ENCODE results near the gene OVCA2. TPM values are rescaled to one million over a fixed set of nuclear protein-coding genes. Genes with fewer than 3 reads are reported as not detected.

The OVCA2 gene
- total RNA-seq, 6 donors from 2014 or later: 20.1 to 56.1 (median 33.5) TPM

DNA sequence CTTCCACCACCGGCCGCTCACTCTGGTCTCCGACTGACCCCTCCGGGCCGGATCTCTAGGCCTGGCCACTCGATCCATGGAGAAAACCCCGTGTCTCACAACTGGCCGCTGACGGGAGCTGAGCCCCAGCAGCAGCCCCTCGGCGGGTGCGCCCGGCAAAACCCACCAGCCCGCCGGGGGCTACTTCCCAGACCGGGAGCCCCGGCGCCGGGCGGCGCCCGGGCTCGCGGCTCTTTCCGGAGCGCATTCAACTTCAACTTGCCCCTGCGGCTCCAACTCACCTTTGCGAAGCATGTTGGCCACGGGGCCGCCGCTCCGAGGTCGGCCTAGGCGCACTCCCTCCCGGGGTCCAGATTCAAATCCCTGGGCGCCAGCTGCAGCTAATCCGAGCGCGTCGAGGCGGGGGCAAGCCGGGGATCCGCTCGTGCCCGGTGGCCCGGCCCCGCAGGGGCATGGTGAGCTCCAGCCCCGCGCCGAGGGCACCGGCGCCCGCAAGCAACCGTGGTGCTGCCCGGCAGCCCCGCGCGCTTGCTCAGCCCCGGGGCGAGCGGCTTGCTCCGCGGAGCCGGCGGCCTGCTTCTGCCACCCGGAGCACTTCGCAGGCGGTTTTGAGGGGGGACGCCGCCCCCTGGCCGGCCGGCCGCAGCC, 17.1 kb upstream of the OVCA2 start:
- H3K9me3 ChIP-seq: no peaks in the 10 kb centered on the region
- H3K36me3 ChIP-seq: no peaks in the 10 kb centered on the region
- TF ChIP-seq EP300 (IDR thresholded peaks at IDR 0.05): no peak
- no peak for TF ChIP-seq POLR2AphosphoS5 (IDR thresholded peaks at IDR 0.05)
- TF ChIP-seq POLR2A (IDR thresholded peaks at IDR 0.05): peak in 1 of 4 donors; percentile 12
- DNase-seq (peak in 1 of 2 donors; percentile 86), ATAC-seq (ENCODE audit: low FRiP score in 2 of 2) (peak in 1 of 2 donors; percentile 1)
- peak overlapping the region; percentile 31 to 72 (median 58) for H3K4me3 ChIP-seq
- WGBS, 2 donors: 0 to 2% methylated on average over 25 to 31 of the region's 73 CpGs
- H3K27me3 ChIP-seq: peaks cover 0 to 26% (median 15%) of the 10 kb centered on the region in 4 donors
- H3K4me1 ChIP-seq: peaks cover 29 to 45% (median 37%) of the 10 kb centered on the region in 4 donors
- H3K27ac ChIP-seq: peak overlapping the region in 2 of 4 donors; percentile 56

DNA sequence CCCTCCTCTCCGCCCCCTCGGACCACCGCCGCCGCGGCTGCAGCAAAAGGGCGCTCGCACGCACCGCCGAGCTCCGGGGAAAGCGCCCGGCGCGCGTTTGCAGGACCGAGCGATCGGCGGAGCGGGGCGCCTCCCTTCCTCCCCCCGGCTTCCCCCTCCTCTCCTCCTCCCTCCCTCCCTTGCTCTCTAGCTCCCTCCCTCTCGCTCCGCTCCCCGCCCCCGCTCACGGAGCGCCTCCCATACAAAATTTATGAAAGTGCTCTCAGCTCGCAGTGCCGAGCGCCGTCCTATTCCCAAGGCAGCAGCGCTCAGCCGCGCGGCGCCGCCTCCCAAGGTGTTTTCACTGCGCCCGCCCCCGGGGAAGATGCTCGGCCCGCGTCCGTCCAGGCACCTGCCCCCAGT, 16.6 kb upstream of the OVCA2 start, which contains the start of gene RTN4RL1:
TSS of gene RTN4RL1 (minus strand) at position 115 of the 402 bp plus-strand sequence. CDS start 469 bp downstream, outside the sequence.
- DNase-seq (peak; percentile 77 to 92), ATAC-seq (ENCODE audit: low FRiP score in 2 of 2) (peak; percentile 36 to 74)
- H3K4me1 ChIP-seq: peaks cover 32 to 48% (median 38%) of the 10 kb centered on the region in 4 donors
- no peaks in the 10 kb centered on the region for H3K36me3 ChIP-seq
- H3K4me3 ChIP-seq: peak within 1 kb of the TSS; percentile 31 to 72 (median 58)
- peak within 1 kb of the TSS in 2 of 4 donors; percentile 56 for H3K27ac ChIP-seq
- H3K27me3 ChIP-seq: peaks cover 0 to 26% (median 15%) of the 10 kb centered on the region in 4 donors
- WGBS, 2 donors: 0 to 1% methylated on average over 3 to 26 of the region's 47 CpGs
- H3K9me3 ChIP-seq: no peaks in the 10 kb centered on the region
- TF ChIP-seq EP300 (IDR thresholded peaks at IDR 0.05) (no peak), POLR2A (IDR thresholded peaks at IDR 0.05) (peak in 2 of 4 donors; percentile 0 to 44)

DNA sequence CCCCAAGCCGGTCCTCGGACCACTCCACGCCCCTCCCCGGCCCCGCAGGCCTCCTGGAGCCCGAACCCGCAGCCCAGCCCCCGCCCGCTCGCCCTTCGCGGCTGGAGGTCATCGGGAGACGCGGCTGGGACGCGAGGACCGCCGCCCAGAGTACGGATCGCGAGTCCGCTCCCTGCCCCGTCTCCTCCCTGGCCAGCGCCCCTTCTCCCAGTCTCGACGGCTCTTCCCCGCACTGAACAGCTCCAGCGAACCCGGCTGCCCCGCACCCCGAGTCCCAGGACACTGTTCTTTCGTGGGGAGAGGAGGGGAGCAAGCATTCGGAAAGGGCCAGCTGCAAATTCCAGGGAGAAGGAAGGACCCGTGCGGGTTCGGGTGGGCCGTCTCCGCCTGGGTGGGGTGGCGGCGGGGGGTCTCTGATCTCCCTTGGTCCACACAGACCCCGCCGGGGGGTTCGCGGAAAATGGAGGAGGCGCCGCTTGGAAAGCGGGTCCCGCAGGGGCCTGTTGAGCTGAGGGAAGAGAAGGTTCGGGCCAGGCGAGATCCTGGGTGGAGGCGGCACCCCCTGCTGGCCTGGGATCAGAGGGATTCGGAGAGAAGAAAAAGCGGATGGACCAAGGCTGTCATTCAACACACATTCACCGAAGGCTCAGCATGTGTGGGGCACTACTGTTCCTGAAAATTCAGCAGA, 16.1 kb upstream of the OVCA2 start:
- H3K27ac ChIP-seq: peak overlapping the region in 2 of 4 donors; percentile 56
- peaks cover 32 to 53% (median 42%) of the 10 kb centered on the region in 4 donors for H3K4me1 ChIP-seq
- H3K9me3 ChIP-seq: no peaks in the 10 kb centered on the region
- WGBS, 2 donors: 0 to 1% methylated on average over 32 to 39 of the region's 55 CpGs
- peak; percentile 51 to 54 for ATAC-seq (ENCODE audit: low FRiP score in 2 of 2)
- H3K4me3 ChIP-seq: peak overlapping the region; percentile 31 to 72 (median 58)
- no peak for TF ChIP-seq EP300 (IDR thresholded peaks at IDR 0.05)
- TF ChIP-seq, protein P1, sequence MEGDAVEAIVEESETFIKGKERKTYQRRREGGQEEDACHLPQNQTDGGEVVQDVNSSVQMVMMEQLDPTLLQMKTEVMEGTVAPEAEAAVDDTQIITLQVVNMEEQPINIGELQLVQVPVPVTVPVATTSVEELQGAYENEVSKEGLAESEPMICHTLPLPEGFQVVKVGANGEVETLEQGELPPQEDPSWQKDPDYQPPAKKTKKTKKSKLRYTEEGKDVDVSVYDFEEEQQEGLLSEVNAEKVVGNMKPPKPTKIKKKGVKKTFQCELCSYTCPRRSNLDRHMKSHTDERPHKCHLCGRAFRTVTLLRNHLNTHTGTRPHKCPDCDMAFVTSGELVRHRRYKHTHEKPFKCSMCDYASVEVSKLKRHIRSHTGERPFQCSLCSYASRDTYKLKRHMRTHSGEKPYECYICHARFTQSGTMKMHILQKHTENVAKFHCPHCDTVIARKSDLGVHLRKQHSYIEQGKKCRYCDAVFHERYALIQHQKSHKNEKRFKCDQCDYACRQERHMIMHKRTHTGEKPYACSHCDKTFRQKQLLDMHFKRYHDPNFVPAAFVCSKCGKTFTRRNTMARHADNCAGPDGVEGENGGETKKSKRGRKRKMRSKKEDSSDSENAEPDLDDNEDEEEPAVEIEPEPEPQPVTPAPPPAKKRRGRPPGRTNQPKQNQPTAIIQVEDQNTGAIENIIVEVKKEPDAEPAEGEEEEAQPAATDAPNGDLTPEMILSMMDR (IDR thresholded peaks at IDR 0.05): peak; percentile 36 to 72 (median 68)
- H3K36me3 ChIP-seq: no peaks in the 10 kb centered on the region
- H3K27me3 ChIP-seq: peaks cover 0 to 26% (median 15%) of the 10 kb centered on the region in 4 donors
- DNase-seq: peak; percentile 75 to 86

DNA sequence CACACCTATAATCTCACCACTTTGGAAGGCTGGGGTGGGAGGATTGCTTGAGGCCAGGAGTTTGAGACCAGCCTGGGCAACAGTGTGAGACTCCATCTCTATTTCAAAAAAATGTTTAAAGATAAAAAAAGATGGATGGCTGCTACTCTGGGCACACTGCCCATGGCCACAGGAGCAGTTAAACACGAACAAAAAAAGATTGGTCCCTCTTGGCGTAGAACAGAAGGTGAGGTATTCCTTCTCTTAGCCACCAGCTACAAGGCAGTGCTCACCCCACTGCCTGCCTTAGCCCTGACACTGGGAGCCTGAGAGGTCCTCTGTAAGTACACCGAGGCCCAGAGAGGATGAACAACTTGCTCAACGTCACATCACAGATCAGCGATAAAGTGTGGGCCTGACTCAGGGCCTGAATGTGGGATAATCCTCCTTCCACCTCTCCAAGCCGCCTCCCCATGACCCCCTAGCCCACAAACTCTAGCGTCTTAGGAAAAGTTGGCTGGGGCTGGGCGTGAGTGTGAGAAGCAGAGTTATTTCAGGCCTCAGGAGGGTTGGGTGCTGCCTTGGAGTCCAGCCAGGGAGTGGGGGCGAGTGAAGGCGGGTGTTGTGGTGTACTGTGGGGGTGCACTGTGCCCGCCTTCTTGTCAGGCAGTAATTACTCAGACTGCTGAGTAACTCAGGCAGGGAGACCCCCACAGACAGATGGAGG, 14.1 kb upstream of the OVCA2 start:
- H3K36me3 ChIP-seq: no peaks in the 10 kb centered on the region
- DNase-seq (no peak), ATAC-seq (ENCODE audit: low FRiP score in 2 of 2) (no peak)
- H3K27ac ChIP-seq: no peak overlapping the region
- WGBS, 2 donors: 63 to 70% methylated on average over 11 of the region's 11 CpGs
- peaks cover 47 to 61% (median 50%) of the 10 kb centered on the region in 4 donors for H3K4me1 ChIP-seq
- TF ChIP-seq POLR2AphosphoS5 (IDR thresholded peaks at IDR 0.05) (no peak), EP300 (IDR thresholded peaks at IDR 0.05) (no peak), POLR2A (IDR thresholded peaks at IDR 0.05) (no peak)
- TF ChIP-seq, protein P1 (IDR thresholded peaks at IDR 0.05): no peak
- no peak overlapping the region for H3K4me3 ChIP-seq
- H3K9me3 ChIP-seq: no peaks in the 10 kb centered on the region
- H3K27me3 ChIP-seq: peaks cover 0 to 26% (median 15%) of the 10 kb centered on the region in 4 donors

DNA sequence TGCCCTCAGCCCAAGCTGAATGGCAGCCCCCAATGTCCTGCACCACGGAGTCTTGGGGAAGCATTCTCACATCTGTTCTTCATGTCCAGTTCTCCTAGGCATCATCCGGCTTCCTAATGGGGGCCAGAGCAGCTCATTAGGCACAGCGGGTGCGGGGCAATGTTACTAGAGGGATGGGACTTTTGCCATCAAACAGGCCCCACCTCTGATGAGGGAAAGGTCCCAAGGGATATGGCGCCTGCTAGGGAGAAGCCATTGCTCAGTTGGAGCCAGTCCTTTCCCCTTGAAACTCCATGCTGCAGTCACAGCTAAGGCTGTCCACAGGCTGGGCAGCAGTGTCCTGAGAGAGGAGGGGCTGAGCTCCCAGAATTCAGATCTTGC, 13.6 kb upstream of the OVCA2 start:
- H3K4me3 ChIP-seq: no peak overlapping the region
- H3K9me3 ChIP-seq: no peaks in the 10 kb centered on the region
- DNase-seq (no peak), ATAC-seq (ENCODE audit: low FRiP score in 2 of 2) (no peak)
- H3K27me3 ChIP-seq: peaks cover 0 to 26% (median 15%) of the 10 kb centered on the region in 4 donors
- no peak overlapping the region for H3K27ac ChIP-seq
- TF ChIP-seq, protein P1 (IDR thresholded peaks at IDR 0.05): no peak
- TF ChIP-seq EP300 (IDR thresholded peaks at IDR 0.05) (no peak), POLR2AphosphoS5 (IDR thresholded peaks at IDR 0.05) (no peak), POLR2A (IDR thresholded peaks at IDR 0.05) (no peak)
- 84 to 100% methylated on average over 1 to 5 of the region's 5 CpGs for WGBS, 2 donors
- peaks cover 45 to 56% (median 47%) of the 10 kb centered on the region in 4 donors for H3K4me1 ChIP-seq
- no peaks in the 10 kb centered on the region for H3K36me3 ChIP-seq

All from upper lobe of left lung (tissue), 6 donors.